ENCODE measurements around the gene ACMSD. TPM values are rescaled to one million over a fixed set of nuclear protein-coding genes. Genes with fewer than 3 reads are reported as not detected.

ACMSD gene
- polyA plus RNA-seq, 1 donor from 2014 or later, result not detected

GRCh38 chr2:134883552-134884293 is 45.3 kb downstream of the ACMSD start:
- TF ChIP-seq RAD21 (conservative IDR thresholded peaks at IDR 0.05) (no peak), EP300 (conservative IDR thresholded peaks at IDR 0.05; ENCODE audit: poor library complexity, severe bottlenecking) (no peak), POLR2AphosphoS5 (IDR thresholded peaks at IDR 0.05) (no peak), CTCF (IDR thresholded peaks at IDR 0.05; ENCODE audit: poor library complexity, severe bottlenecking) (no peak), EZH2 (IDR thresholded peaks at IDR 0.05; ENCODE audit: borderline replicate concordance, insufficient read depth, low read length, poor library complexity, severe bottlenecking) (no peak), TAF1 (IDR thresholded peaks at IDR 0.05; ENCODE audit: low read depth) (no peak), SMC3 (conservative IDR thresholded peaks at IDR 0.05; ENCODE audit: poor library complexity) (no peak), MXI1 (conservative IDR thresholded peaks at IDR 0.05; ENCODE audit: poor library complexity, severe bottlenecking) (no peak)
- TF ChIP-seq, protein P1, sequence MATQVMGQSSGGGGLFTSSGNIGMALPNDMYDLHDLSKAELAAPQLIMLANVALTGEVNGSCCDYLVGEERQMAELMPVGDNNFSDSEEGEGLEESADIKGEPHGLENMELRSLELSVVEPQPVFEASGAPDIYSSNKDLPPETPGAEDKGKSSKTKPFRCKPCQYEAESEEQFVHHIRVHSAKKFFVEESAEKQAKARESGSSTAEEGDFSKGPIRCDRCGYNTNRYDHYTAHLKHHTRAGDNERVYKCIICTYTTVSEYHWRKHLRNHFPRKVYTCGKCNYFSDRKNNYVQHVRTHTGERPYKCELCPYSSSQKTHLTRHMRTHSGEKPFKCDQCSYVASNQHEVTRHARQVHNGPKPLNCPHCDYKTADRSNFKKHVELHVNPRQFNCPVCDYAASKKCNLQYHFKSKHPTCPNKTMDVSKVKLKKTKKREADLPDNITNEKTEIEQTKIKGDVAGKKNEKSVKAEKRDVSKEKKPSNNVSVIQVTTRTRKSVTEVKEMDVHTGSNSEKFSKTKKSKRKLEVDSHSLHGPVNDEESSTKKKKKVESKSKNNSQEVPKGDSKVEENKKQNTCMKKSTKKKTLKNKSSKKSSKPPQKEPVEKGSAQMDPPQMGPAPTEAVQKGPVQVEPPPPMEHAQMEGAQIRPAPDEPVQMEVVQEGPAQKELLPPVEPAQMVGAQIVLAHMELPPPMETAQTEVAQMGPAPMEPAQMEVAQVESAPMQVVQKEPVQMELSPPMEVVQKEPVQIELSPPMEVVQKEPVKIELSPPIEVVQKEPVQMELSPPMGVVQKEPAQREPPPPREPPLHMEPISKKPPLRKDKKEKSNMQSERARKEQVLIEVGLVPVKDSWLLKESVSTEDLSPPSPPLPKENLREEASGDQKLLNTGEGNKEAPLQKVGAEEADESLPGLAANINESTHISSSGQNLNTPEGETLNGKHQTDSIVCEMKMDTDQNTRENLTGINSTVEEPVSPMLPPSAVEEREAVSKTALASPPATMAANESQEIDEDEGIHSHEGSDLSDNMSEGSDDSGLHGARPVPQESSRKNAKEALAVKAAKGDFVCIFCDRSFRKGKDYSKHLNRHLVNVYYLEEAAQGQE (IDR thresholded peaks at IDR 0.05; ENCODE audit: borderline replicate concordance), result no peak
- H3F3A ChIP-seq (ENCODE audit: insufficient read depth, low read length, poor library complexity, severe bottlenecking), result no peaks in the 10 kb centered on the region
- no peaks in the 10 kb centered on the region for H4K20me1 ChIP-seq (ENCODE audit: insufficient read depth)

GRCh38 chr2:134884435-134884834 is 46.0 kb downstream of the ACMSD start:
- Histone ChIP-seq H3K9me3 (ENCODE audit: low read length) (no peaks in the 10 kb centered on the region), H3F3A (ENCODE audit: insufficient read depth, low read length, poor library complexity, severe bottlenecking) (no peaks in the 10 kb centered on the region), H3K27ac (ENCODE audit: low read length) (no peak overlapping the region), H2AFZ (ENCODE audit: low read depth, low read length) (no peak overlapping the region), H3K27me3 (ENCODE audit: insufficient read depth, low read depth, low read length) (no peaks in the 10 kb centered on the region), H4K20me1 (ENCODE audit: insufficient read depth) (no peaks in the 10 kb centered on the region), H3K9ac (ENCODE audit: low read length) (no peak overlapping the region), H3K4me3 (ENCODE audit: low read length) (no peak overlapping the region), H3K79me2 (replicated peaks; ENCODE audit: insufficient read depth, low read length) (no peaks in the 10 kb centered on the region), H3K36me3 (ENCODE audit: insufficient read depth, low read length) (no peaks in the 10 kb centered on the region), H3K4me2 (ENCODE audit: low read length) (no peak overlapping the region), H3K9me2 (ENCODE audit: insufficient read depth, low read length) (no peaks in the 10 kb centered on the region)
- TF ChIP-seq CTCF (IDR thresholded peaks at IDR 0.05; ENCODE audit: poor library complexity, severe bottlenecking) (no peak), TAF1 (IDR thresholded peaks at IDR 0.05; ENCODE audit: low read depth) (no peak), MXI1 (conservative IDR thresholded peaks at IDR 0.05; ENCODE audit: poor library complexity, severe bottlenecking) (no peak), EZH2 (IDR thresholded peaks at IDR 0.05; ENCODE audit: borderline replicate concordance, insufficient read depth, low read length, poor library complexity, severe bottlenecking) (no peak), RAD21 (conservative IDR thresholded peaks at IDR 0.05) (no peak), EP300 (conservative IDR thresholded peaks at IDR 0.05; ENCODE audit: poor library complexity, severe bottlenecking) (no peak), SMC3 (conservative IDR thresholded peaks at IDR 0.05; ENCODE audit: poor library complexity) (no peak), POLR2AphosphoS5 (IDR thresholded peaks at IDR 0.05) (no peak)
- TF ChIP-seq, protein P1 (IDR thresholded peaks at IDR 0.05; ENCODE audit: borderline replicate concordance), result no peak

More at GRCh38 chr2:134883552-134884293, 45.3 kb downstream of the ACMSD start:
- H3K9ac ChIP-seq (ENCODE audit: low read length), result no peak overlapping the region
- no peaks in the 10 kb centered on the region for H3K9me2 ChIP-seq (ENCODE audit: insufficient read depth, low read length)
- H3K36me3 ChIP-seq (ENCODE audit: insufficient read depth, low read length), result no peaks in the 10 kb centered on the region
- H3K79me2 ChIP-seq (replicated peaks; ENCODE audit: insufficient read depth, low read length), result no peaks in the 10 kb centered on the region
- H3K4me2 ChIP-seq (ENCODE audit: low read length), result no peak overlapping the region
- no peak overlapping the region for H3K27ac ChIP-seq (ENCODE audit: low read length)
- no peak overlapping the region for H2AFZ ChIP-seq (ENCODE audit: low read depth, low read length)
- H3K4me3 ChIP-seq (ENCODE audit: low read length), result no peak overlapping the region
- peaks cover 2% of the 10 kb centered on the region for H3K9me3 ChIP-seq (ENCODE audit: low read length)
- no peaks in the 10 kb centered on the region for H3K27me3 ChIP-seq (ENCODE audit: insufficient read depth, low read depth, low read length)

All from neural cell (in vitro differentiated cells).